HG02763 (cell line): ENCODE results near the gene PLEKHA1.

Experiments used
- ATAC-seq: cut with Tn5 transposase; IDR thresholded peaks from one replicate; pipeline ENCODE4 v1.9.1; 2021; ENCODE audit warnings: mild to moderate bottlenecking, moderate library complexity; ENCODE audit not compliant: unreplicated experiment

PLEKHA1 gene

DNA sequence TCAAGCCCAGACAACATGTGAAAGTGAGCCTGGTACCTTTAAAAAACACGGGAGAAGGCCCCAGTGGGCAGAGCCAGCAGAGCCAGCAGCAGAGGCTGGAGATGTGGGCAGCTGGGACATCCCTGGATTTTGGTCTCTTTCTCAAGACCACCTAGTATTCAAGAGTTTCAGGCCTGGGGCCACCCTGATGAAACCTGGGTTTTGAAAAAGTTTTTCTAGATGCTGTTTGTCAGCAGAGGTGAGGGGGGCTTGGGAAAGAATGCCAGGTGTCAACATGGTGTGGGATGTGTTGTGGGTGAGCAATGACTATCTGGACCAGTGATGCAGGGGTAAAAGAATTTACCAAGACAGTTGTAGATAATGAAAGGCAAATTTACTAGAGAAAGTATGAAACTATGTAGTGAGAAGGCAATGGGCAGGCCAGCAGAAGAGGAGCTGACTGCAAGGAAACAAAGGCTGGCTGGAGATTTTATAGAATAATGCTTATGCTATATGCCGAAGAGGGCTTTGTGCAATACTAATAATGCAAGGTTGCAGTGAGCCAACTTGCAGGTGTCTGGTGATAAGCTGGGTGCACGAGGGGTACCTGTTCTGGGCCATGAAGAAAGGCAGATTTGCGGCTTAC lies 28.1 kb upstream of the PLEKHA1 start:
- ATAC-seq = no peak

- ATAC-seq = no peak
Measured at GRCh38 chr10:122347170-122347841, 27.2 kb upstream of the PLEKHA1 start.

DNA sequence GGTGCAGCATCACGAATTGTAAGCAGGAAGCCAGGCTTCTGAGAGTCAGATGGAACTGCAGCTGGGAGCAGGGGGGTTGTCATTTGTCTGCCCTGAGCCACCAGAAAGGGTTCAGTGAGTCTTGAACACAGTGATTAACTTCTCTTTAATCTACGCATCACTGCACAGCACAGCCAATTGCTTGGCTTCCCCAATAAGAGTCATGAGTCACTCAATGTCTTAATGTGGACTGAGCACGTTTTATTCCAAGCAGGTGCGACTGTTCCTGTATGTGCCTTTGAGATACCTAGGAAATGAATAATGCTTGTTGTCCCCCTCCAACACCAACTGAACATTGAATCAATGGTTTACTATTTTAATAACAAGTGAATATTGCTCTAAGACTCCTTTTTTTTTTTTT lies 26.0 kb upstream of the PLEKHA1 start:
- ATAC-seq = no peak

- no peak for ATAC-seq
Measured at GRCh38 chr10:122348935-122349361, 25.6 kb upstream of the PLEKHA1 start.

DNA sequence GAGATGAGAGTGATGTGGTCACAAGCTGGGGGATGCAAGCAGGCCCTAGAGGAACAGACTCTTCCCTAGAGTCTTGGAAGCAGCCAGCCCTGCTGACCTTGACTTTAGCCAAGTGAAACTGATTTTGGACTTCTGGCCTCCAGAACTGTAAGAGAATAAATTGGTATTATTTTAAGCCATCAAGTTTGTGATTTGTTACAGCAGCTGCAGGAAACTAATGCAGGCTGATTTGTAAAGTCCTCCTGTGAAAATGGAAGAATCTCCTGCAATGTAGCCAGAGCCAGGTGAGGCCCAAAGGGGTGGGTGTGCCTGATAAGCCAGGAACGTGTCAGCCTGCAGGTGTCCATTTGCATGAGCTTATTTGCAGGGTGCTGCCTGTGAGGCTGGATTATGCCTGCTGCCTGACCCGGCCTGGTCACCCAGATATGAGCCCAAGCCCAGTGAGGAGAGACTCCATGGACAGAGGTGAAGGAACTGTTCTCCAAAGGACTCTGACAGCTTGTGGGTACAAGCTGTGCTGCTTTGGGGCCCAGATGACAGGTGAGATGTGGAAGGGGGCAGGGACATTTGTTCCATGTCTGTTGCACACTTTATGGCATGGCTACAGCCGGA lies 24.6 kb upstream of the PLEKHA1 start:
- no peak for ATAC-seq

DNA sequence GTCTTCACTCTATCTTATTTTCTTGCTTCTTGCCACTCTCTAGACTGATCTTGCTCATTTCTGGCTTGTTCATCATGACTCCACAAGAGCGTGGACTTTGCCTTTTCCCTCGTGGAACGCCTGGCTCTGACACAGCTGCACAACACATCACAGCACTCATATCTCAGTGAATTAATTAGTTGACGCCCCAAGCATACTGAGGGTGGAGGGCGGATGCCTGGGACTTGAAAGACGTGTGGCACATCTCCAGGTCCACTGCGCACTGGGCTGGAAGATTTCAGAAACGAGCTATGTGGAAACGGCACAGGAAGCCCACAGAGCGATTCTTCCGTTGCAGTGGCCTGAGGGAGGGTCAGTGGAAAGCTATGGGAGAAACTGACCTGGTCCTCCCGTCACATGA lies 23.6 kb upstream of the PLEKHA1 start:
- ATAC-seq = no peak

DNA sequence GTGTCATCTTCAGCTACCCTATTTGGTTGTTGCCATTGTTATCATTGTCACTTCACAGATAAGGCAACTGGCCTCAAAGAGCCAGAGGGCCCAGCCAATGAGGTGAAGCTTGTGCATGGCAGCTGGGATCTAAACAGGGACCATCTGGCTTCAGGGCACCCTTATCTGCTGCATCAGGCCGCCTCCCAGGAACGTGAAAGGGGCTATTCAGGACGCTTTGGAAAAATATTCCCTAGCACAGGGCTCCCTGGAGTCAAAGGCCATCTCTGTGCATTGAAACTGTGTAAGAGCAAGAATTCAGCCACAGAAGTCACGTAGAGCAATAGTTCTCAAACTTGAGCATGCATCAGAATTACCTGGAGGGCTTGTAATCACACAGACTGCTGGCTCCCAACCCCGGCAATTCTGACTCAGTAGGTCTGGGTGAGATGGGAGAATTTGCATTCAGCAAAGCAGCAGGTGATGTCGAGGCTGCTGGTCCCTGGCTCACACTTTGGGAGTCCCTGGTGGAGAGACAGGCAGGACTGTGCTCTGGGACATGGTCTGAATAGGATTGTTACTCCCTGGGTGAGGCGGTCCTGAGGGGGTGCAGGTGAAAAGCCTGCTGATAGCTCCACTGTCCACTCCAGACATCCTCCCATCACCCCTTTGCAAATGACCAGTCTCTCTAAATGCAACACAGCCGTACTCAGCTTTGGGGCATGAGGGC lies 21.5 kb upstream of the PLEKHA1 start:
- no peak for ATAC-seq

DNA sequence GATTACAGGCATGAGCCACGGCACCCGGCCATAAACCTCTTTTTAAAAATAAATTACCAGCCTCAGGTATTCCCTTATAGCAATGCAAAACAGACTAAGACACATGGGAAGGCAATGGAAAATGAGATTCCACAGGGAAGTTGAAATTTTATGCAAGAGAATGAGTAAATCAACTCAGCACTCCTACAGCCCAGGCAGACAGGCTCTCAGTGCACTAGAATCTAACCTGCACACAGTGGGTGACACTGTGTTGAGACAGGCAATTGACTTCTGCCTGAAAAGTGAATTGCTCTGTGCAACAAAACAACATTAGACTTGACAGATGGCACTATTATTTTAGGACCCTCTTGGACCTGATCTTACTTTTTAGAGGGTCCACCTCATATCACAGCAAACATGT lies 20.1 kb upstream of the PLEKHA1 start:
- no peak for ATAC-seq

DNA sequence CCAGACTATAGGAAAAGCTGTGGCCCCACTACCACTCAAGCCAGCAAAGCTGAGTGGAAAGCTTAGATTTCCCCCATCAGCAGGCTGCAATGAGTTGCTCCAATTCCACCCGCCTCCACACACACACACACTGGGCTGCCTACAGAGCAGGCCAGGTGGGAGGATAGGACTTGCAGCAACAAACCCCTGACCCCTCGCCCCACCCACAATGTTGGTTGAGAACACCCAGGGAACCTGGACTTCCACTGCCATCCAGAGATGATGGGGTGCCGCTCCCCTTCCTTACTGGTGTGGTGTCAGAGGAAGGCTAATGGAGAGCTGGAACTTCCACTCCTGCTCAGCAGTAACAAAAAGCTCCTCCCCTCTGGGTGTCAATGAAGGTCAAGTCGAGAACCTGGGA lies 16.8 kb upstream of the PLEKHA1 start:
- ATAC-seq = no peak

DNA sequence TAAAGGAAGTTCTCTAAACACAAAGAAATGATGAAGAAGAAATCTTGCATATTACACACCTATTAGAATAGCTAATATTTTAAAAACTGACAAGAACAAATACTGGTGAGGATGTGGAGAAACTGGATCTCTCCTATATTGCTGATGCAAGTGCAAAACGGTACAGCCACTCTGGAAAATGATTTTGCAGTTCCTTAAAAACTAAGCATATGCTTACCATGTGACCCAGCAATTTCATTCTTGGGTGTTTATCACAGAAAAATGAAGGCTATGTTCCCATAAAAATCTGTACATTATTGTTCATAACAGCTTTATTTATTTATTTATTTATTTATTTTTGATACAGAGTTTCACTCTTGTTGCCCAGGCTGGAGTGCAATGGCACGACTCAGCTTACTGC lies 14.9 kb upstream of the PLEKHA1 start:
- ATAC-seq = no peak

DNA sequence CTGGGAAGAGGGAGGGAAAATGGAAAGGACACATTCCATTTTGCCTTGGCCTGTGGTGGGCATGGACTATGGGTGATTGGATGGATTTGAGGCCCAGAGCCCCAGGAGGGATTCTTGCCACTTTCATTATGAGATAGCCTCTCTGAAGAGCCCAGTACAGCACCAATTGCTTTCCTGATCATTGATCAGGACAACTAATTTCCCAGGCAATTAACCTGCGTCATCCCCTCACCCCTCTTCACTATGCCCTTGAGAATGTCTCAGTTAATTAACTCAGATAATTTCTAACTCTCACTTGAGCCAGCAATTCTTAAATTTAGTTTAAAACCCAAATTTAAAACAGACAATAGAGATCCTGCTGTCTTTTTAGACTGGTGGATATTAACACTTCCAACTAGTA lies 13.5 kb upstream of the PLEKHA1 start:
- ATAC-seq = no peak

GRCh38 chr10:122362031-122362592 lies 12.4 kb upstream of the PLEKHA1 start:
- no peak for ATAC-seq

- no peak for ATAC-seq
Measured at GRCh38 chr10:122362621-122363020, 11.9 kb upstream of the PLEKHA1 start.

GRCh38 chr10:122363311-122363710 lies 11.2 kb upstream of the PLEKHA1 start:
- ATAC-seq = no peak

DNA sequence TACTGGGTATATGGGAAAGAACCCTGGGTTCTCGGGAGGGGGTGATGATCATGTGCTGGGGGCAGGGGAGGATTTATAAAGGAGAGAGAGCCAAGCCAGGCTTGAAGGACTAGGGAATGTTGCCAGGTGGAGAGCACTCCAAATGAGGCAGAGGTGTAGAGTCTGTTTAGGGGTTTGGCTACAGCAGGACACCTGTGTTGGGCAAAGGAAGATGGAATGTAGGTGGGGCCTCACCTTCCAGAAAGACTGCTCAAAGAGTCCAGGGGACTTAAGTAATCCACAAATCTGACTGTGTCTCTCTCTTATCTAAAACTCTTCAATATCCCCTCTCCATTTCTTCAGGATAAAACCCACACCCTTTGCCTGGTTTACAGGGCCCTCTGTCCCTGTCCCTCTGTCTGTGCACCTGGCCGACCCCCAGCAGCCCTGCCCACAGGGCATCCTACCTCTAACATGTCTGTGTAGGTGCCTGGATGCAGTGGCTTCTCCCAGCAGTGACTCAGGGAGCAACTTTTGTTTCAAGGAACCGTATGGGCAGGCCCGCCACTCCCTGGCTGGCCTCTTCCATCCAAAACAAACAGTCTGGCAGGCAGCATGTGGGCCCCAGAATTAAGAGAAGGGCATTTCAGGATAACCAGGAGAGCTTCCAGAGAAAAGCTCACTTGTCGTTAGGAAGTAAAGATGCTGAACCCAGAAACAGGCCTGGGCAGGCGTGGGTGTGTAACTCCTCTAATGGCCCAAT lies 10.6 kb upstream of the PLEKHA1 start:
- no peak for ATAC-seq

DNA sequence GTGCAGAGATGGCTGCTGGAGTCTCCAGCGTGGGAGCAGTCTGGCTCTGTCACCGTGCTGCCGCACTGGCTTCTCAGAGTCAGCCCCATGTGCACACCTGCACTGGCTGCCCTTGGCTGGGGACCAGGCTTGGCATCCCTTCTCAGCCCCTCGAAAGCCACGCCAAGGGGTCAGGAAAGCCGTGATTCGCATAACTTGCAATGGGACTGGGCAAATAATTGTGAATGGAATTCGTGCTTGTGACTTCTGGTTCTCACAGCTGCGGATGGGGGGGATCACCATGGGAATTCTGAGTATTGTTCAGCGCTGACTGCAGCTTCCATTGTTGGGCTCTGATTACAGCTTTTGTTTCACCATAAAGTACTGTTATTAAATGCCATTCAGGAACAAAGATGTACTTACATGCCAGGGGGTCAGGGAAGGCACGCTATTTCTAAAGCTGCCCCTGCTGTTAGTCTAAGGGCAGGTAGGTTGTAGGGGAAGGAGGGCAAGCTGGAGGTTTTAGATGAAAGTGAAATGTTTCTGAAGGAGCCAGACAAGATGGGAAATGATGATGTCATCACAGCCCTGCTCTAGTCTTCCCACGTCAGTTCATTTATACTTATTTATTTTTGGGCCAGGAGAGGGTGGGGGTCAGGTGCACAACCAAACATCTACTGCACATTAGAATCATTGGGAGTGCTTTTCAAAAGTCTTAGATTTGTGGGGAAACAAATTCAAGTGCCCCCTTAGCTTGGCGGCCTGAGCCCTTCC lies 5.8 kb upstream of the PLEKHA1 start:
- ATAC-seq = no peak

DNA sequence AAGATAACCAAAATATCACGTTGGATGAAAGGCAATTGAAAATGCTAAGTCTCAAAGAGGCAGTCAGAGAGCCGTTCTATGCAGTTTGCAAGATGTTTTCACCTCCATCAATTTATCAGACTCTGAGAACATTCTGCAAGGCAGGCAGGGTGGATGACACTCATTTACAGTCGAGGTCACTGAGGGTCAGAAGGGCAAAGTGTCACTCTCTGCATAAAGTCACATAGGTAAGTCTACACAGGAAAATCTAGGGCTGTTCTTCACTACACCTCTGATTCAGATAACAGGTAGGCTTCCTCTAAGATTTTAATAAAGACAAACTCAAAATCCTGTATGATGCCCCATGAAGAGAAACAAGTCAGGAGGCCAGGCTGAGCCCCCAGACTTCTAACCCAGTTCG lies 1.4 kb upstream of the PLEKHA1 start:
- no peak for ATAC-seq

- no peak for ATAC-seq
Measured at GRCh38 chr10:122373721-122374120, 787 bp upstream of the PLEKHA1 start.

DNA sequence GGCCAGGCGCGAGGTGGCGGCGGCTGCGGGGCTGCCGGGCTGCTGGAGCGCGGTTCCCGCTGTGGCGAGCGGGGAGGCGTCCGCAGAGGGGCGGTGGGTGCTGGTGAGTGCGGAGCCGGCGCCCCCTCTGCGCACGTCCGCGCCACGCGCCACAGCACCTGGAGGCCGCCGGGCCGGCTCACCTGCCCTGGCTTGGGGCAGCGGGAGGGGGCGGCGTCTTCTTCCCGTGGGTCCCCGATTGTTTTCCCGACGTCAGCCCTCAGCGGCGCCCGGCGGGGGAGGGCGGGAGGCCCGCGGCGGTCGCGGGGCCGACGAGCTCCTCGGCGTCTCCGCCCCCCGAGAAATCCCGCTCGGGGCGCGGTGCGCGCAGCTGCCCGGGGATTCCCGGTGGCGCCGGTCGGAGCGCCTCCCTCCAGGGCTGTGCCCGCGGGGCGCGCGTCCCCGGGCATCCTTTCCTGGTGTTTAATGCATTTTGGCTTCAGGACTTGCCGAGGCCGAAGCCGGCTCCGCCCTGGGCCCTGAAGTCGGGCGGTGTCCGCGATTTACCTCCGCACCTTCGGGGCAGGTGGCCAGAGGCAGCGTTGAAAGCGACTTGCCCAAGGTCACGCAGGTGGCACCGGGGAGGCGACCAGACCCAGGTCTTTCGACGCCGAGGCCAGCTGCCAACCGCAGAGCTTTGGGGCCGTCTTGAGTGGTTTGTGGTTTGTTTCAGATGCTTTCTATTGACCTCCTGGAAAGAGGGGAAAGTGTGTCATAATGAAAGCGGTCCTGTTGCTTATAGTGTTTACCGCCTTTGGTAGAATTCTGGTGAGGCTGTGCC lies 561 bp downstream of the PLEKHA1 start:
- peak; percentile 55 for ATAC-seq
